Fibroblast of villous mesenchyme (primary cell): ENCODE measurements around the gene CFAP46. TPM values are rescaled to one million over a fixed set of nuclear protein-coding genes. Genes with fewer than 3 reads are reported as not detected.

ENCODE experiments used
- DNase-seq: peaks from one replicate; pipeline ENCODE4 v3.0.0-alpha.2; 2010; ENCODE audit warnings: low read depth
- H3K4me3 ChIP-seq: 2 replicates; pipeline ENCODE4 v1.5.1; 2011; ENCODE audit warnings: low read depth, mild to moderate bottlenecking, low read length
- CTCF ChIP-seq: IDR thresholded peaks from 2 replicates; pipeline ENCODE4 v1.5.1; 2012; ENCODE audit warnings: low read depth, mild to moderate bottlenecking, low read length; ENCODE audit not compliant: insufficient read depth
- total RNA-seq: library from RNA; depleted of rRNA; stranded (reverse); fragments of >200 nt; gene quantifications from 2 replicates; pipeline ENCODE4 v1.2.3, GENCODE V29; 2012

Gene CFAP46
- total RNA-seq, 1 donor = under 0.01 TPM

- no peak overlapping the region for H3K4me3 ChIP-seq
- no peak for DNase-seq
- TF ChIP-seq CTCF = no peak
Observed at GRCh38 chr10:132929953-132930548, 12.3 kb downstream of the CFAP46 start.

DNA sequence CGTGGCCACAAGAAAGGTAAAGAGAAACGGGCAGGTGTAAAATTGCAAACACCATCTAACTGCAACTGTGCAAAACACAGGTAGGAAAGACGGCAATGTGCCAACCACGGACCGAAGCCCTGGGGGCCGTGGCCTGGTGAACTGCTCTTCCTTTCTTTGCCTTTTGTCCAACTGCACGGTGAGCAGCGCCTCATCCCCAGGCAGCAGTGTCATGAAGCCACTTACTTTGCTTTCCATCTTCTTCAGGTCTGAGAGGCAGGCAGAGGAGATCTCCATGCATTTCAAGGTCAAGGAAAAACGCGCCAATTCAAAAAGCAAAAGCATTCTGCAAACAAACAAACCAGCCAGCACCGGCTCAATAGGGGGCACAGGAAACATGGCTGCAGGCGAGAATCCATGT is 12.9 kb downstream of the CFAP46 start:
- DNase-seq = no peak
- TF ChIP-seq CTCF = no peak
- no peak overlapping the region for H3K4me3 ChIP-seq

- H3K4me3 ChIP-seq = no peak overlapping the region
- no peak for TF ChIP-seq CTCF
- DNase-seq = no peak
Observed at GRCh38 chr10:132928261-132928660, 14.1 kb downstream of the CFAP46 start.

DNA sequence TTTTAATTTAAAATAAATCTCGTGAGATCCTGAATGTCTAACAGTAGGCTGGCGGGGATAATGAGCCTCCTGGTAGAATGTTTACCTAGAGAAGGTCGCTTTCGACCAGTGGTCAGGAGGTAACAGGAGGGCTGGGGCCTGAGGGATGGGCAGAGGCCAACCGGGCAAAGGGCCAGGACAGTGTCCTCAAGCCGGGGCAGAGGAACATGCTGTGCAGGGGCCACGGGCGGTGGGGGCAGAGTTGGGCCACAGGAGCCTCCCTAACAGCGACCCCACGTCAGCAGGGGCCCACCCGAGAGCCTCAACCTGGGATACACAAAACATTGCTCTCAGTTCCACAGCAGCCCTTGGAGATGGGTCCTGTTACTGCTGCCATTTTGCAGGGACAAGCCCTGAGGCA is 14.5 kb downstream of the CFAP46 start:
- DNase-seq = no peak
- no peak for TF ChIP-seq CTCF
- H3K4me3 ChIP-seq = no peak overlapping the region

DNA sequence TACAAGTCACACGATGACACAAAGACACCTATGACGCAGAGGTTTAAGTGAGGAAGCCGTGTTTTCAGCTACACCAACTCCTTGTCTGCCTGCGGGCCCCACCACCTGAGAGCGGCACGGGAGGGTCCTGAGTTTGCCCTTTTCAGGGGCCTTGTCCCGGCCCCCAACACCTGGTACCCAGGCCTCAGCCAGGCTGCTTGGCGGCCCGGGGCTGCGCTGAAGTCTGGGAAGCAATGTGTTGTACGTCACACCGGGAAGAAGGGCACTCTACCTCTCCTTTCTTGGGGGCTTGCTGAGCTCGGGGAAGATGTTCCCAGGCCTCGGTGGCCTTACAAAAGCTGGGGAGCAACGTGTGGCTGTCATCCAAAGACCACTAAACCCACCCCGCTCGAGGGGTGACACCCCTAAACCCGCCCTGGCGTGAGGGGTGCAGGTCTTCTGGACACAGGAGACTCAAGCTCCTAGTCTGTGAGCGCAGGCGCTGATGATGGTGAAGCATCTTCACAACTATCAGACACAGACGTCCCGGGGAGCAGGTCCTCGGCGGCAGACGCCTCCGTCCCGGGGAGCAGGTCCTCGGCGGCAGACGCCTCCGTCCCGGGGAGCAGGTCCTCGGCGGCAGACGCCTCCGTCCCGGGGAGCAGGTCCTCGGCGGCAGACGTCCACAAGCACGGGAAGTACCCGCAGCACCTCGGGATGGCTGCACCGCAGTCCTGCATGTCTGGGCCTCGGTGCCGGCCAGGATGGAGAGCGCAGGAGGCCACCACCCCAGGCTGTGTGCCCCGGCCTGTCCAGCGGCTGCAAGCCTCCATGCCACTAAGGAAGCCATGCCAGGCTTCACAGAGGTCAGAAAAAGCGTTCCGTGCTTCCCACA is 15.4 kb downstream of the CFAP46 start:
- no peak overlapping the region for H3K4me3 ChIP-seq
- no peak for DNase-seq
- no peak for TF ChIP-seq CTCF

DNA sequence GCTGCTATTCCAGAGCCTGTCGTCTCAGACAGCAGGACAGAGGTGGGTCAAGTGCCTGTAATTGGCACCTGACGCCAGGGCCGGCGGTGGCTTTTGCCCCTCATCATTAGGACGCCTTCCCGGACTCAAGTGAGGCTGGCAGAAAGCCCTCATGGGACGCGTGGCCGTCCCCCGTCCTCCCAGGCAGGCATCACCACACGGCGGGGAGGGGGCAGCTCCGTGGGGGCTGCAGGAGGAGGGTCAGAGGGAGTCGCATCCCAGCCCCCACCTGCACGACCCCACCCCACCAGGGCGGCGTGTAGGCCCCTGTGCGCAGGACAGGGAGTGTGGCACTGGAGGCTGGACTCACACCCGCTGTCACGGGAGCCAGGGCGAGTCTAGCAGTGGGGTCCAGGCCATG is 16.3 kb downstream of the CFAP46 start:
- no peak for TF ChIP-seq CTCF
- H3K4me3 ChIP-seq = no peak overlapping the region
- DNase-seq = no peak
